Stimulated activated CD4-positive, alpha-beta T cell treated with anti-CD3 and anti-CD28 coated beads, Interleukin-2, amount 100 ng/mL, for 48 hours (primary cell): ENCODE measurements around the gene ELMO1.
A peak's percentile ranks its signal among the peaks of the same experiment; 100 is the strongest.

Experiments used
- DNase-seq, 2 donors: peaks; one replicate each; pipeline ENCODE4 v3.0.0-alpha.2; 2020

The ELMO1 gene

DNA sequence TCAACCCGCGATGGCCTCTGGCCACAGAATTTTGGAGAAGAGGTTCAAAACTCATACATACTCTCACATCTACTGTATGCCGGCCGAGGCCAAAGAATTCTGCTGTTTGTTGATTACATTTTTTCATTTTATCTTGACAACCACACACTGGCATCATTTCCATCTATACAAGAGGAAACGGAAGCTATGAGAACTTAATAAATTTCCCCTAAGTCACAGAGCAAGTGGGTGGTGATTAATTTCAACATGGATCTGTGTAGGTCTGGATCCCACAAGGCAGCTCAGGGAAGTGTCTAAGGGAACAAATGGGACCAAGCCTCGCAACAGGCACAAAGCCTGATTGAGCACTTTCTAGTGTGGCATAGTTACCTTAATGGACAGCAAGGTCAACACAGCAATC lies 18.0 kb downstream of the ELMO1 start:
- DNase-seq, result no peak

DNA sequence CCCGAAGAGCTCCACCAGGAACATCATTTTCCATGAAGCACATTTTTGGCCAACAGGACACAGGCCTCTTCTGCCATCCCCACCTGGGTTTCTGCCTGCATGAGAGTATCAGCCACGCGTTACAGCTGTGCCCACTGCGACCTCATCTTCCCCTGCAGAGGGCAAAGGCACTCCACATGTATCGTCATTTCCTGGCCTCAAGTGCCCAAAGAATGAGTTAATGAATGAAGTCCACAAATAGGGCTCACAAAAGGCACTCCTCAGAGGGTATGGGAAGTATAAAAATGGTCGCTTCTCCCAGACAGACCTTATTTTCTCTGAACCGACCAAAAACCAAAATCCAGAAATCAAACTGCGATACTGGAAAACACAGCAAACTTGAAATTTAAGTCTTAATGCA lies 18.5 kb downstream of the ELMO1 start:
- no peak for DNase-seq

DNA sequence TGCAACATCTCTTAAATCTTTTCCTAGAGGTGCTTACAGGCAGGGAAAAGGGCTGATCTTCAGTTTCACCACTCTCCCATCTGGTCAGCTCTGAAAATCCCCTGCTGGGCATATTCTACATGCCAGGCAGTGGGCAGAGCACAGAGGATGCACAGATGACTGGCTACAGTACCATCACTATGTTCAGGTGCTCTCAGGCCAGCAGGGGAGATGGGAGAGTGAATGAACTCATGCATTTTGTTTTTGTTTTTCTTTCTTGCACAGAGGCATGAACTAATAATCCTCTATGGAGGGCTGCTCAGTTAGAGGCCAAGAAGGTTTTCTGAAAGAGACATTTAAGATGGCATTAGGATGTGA lies 19.3 kb downstream of the ELMO1 start:
- no peak for DNase-seq

DNA sequence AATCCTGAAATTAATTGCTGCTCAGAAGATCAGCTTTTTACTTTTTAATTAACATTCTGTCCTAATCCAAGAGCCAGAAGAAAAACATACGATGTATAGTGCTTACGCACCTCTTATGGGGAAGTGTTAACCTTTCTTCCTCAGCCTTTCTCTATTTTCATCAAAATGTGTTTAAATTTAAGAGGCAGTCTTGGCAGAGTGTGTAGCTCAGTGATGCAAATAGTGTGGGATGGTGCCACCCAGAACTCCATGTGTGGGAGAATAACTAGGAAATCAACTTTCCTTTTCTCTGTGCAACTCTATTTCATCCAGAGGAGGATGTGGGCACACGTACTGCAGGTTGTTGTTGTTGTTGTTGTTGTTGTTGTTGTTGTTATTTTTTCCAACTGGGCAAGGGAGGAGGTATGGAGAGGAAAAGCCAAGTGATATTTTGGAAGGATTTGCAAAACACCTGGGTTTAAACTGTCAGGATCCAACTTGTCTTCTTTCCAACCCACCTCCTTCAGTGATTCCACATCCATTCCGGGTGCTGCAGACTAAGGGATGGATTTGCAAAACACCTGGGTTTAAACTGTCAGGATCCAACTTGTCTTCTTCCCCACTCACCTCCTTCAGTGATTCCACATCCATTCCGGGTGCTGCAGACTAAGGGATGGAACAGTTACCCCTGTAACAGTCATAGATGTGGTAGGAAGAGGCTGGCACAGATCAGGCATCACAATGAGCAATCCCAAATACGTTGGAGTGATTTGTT lies 19.8 kb downstream of the ELMO1 start:
- no peak for DNase-seq

DNA sequence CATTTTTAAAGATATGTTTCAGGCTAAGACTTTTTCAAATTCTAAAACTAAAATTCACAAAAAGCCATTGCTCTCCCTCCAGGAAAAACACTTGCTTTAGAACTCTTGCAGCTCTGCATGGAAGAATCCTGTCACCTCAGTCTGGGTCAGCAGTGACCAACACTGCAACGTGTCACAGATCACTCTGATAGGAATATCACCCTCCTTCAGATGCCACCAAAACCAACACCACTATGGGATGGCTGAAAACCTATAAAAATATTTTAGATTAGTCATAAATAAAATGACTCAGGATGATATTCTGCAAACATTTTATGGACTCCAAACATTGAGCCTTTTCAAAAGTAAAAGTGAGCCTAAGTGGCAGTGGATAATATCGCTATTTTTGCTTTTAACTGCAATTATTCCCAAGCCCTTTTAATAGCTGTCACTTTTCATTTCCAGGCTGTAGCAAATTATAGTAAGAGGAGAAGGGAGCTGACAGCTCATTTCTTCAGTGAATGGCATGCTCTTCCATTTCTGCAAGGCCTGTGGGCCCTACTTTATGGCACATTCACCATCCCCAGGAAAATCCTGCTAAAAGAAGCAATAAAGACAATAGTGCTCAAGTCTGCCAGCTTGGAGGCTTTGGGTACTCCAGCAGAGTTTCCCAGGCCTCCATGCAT lies 21.3 kb downstream of the ELMO1 start:
- no peak for DNase-seq

DNA sequence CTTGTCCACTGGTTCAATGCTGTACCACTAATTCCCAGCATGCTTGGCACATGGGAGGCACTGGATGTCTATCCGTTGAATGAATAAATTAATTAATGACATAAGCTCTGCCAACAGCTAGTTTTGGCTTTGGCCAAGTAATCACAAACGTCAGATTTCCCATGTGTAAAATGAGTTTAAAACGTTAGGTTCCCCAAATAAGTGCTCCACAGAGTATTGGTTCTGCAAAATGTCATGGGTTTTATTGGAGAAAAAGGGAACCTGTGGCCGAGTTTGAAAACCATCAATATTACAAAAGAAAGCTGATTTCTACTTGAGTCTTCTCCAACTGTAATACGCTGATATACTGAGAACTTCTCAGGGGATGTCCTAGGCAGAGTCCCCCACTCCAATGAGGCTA lies 23.2 kb downstream of the ELMO1 start:
- DNase-seq, result no peak

DNA sequence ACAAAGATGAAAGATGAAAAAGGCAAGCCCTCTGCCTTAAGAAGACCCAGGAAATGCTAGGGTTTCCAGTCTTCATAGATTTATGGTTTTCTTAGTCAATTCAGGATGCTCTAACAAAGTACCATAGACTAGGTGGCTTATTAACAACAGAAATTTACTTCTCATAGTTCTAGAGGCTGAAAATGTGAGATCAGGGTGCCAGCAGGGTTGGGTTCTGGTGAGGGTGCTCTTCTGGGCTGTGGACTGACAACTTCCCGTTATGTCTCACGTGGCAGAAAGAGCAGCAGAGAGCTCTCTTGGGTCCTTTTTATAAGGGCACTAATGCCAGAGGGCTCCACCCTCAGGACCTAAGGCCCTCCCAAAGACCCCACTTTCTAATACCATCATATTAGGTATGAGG lies 23.7 kb downstream of the ELMO1 start:
- no peak for DNase-seq

DNA sequence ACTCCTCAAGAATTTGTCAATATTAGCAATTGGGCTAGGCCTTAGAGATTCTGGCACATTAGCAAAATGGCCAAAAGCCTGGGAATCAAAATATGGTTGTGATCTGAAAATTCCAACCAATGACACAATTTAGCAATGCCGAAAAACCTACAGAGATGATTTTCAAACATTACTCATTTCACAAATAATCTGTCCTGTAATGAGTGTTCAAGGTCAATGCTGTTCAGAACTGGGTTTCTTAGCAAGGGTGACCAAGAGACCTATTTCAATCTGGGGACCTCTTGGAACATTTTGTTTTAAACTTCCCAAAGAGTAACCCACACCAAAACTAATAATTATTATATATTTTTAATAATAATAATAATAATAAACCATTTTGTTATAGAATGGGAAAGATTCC lies 24.1 kb downstream of the ELMO1 start:
- DNase-seq, result no peak

DNA sequence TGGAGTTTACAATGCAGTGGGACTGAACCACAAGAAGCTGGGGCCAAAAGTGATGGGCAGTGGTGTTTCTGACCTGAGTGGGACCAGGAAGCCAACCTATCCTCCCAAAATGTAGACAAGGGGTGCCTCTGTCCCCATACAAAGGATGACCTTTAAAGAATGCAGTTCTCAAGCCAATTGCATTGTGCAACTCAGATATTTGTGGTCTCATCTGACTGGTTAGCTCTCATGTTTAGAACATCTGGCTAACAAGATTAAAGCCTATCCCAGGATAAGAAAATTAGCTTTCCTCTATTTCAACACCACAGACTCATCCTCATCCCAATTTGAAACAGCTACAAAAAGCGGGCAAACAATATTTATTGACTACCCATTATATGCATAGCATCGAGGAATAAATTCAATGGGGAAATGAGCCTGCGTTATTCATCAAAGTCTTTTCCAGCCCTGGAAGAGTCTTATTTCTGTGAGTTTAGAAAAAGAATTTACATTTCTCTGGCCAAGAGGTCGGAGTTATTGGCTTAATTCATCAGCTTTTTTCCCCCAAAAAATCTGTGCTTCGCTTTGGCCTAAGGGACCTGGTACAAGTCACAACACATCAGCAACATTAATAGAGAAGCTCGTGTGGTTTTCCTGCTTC lies 26.7 kb downstream of the ELMO1 start:
- DNase-seq, result no peak

DNA sequence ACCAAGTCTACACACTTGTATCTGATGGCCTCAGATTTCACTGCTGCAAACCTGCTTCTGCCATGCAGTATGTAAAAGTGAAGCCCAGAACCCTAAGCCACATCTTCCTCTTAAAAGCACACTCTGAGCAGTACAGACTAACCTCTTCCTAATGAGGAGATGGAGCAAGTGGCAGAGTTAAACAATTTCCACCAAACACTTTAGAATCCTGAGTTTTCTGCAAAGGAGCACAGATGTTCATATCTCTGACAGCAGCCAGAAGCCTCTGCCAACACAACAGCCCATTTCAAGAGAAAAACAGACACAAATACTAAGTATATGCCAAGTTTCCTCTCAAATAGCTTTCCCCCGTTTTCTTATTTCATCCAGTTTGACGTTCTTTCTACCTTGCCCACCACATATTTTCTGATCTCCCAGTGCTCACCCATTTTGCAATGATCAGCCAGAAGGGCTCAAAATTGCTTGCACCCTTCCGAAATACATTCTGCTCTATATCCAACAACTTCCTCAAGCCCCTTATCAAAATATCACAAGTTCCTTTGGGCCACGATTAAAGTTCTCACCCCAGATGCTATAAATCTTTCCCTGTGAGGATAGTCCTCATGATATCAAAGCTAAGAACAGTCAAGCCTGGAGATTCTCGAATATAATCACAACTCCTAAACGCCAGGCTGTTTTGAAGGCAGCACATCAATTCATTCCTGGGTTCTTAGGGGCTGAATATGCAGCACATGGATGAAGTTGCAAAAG lies 27.5 kb downstream of the ELMO1 start:
- no peak for DNase-seq

DNA sequence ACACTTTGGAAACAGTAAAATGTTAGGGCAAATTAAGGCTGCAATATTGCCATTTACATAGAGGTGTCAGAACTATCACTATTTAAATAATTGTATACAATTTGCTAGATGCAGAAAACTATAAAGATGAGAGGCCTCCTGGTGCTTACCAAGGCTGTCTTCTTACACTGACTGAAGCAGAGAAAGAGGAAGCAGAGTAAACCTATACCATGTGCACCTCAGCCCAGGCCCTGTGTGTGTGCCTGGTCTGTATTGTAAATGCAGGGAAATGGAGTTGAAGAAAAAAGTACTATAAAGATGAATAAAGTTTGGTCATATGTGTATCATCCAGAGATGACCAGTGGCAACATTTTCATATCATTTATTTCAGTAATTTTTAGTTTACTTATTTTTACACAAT lies 29.2 kb downstream of the ELMO1 start:
- no peak for DNase-seq

DNA sequence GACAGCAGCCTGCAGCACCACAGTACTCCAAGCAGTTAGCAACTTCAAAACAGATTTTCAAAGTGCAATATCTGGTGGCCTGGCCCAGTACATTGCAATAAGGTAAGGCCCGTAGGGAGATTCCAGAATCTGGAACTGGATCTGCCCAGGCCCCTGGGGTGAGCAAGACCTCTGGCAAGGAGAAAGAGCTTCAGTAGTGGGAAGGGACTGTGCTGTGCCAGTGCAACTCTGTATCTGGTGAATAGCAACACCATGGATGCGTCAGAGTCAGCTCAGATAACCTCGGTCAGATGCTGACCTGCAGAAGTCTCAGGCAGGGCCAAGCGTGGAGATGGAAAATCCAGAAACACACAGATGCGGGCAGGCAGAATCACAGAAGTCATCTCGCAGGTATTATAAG lies 30.3 kb downstream of the ELMO1 start:
- DNase-seq, result no peak

DNA sequence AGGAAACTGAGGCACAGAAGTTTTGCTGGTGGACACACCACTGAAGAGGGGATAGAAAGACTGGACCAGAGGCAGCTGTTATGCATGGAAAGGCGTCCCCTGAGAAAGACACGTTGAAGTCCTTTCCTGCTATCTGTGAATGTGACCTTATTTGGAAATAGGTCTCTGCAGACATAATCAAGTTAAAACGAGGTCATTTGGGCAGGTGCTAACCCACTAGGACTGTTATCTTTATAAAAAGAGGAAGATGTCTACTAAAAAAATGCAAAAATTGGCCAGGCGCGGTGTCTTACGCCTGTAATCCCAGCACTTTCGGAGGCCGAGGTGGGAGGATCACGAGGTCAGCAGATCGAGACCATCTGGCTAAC lies 31.6 kb downstream of the ELMO1 start:
- DNase-seq, result no peak

DNA sequence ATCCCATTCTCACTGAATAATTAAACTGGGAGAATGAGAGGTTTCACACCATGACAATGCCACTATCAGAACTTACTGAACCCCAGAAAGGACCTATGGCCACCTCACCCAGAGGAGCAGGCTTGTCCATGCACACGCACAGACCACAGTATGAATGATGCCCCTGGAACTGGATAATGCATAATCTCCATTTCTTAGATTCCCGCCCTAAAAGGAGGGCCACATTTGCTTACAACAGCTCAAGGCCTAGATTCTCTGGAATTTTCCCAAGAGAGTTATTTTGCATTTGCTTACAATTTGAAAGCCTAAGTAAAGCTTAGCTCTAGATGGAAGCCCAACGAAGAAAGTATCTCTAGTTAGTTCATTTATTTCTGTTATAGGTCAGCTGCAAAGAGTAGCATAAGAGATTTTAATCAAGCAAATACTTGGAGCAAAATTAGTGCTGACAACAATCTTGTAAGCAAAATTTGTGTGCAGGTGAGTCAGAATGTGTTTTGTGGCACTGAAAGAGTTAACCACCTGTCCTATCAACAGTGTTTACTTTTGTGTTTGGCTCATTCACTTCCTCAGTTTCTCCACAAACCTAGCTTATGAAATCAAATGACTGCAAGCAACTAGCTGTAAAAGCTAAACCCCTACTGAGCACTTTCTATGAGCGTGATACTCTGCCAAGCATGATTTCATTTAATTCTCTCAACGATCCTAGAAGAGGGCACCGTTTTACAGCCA lies 32.1 kb downstream of the ELMO1 start:
- no peak for DNase-seq

DNA sequence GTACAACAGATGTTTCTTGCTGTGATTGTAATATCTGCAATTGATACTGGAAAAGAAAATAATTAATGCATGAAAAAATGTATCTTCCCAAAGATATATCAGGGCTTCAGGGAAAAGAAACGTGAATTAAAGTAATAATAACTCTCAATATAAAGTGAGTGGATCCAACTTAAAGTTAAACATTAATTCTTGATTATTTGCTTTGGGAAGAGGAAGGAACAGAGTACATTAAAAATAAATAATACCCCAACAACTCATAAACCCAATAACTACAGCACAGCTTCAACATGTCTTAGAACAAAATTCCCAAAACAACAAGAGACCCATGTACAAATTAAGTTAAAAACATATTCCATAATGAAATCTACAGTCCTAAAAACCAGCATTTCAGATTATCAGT lies 33.0 kb downstream of the ELMO1 start:
- no peak for DNase-seq

DNA sequence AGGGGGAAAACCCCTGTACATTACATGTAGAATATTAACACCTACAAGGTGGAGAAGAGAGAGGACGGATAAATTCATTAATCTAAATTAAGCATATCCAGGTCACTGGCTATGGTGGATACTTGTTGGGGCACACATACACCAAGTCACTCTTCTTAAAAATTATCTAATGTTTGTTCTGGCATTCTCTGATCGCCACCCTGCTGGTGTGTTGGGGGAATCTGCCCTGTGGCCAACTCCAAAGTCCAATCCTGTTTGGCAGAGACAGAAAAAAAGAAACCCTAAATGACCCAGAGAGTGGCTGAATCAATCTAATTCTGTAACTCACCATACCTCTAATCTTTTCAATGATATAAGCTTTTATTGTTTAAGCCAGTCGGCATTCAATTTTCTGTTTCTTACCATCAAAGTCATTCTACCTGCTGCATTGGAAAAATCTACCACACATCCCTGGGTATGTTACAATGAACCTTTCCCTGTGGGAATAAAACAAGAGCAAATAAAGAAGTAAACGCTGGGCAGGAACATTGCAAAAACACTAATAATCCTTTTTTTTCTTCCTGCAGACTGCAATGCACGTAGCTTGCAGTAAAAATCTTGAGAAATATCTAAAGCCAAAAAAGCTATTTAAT lies 34.2 kb downstream of the ELMO1 start:
- DNase-seq, result no peak

DNA sequence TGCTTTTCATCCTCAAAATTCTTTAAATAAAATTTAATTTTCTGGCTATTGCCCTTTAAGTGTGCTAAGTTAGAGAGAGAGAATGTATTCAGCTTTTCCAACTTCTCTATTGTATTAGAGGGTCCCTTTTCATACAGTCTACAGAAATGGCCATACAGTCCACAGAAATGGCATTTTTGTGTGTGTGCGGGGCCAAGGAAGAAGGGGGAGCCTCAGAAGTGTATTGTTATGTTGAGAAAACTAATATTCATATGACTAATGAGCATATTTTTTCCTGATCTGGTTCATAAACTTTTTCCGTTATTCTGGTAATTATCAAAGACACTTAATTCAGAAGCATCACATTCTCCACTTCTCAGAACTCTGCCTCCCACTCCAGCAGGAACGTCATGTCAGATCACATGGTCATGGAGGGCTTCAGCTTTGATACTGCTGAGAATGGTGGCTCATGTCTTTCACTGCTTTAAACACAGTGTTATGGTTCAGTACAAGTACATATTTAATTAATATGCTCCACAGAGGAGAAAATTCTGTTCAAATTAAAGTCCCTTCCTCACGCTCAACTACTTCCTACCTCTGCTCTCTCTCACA lies 37.1 kb downstream of the ELMO1 start:
- DNase-seq, result peak in 1 of 2 donors; percentile 26

DNA sequence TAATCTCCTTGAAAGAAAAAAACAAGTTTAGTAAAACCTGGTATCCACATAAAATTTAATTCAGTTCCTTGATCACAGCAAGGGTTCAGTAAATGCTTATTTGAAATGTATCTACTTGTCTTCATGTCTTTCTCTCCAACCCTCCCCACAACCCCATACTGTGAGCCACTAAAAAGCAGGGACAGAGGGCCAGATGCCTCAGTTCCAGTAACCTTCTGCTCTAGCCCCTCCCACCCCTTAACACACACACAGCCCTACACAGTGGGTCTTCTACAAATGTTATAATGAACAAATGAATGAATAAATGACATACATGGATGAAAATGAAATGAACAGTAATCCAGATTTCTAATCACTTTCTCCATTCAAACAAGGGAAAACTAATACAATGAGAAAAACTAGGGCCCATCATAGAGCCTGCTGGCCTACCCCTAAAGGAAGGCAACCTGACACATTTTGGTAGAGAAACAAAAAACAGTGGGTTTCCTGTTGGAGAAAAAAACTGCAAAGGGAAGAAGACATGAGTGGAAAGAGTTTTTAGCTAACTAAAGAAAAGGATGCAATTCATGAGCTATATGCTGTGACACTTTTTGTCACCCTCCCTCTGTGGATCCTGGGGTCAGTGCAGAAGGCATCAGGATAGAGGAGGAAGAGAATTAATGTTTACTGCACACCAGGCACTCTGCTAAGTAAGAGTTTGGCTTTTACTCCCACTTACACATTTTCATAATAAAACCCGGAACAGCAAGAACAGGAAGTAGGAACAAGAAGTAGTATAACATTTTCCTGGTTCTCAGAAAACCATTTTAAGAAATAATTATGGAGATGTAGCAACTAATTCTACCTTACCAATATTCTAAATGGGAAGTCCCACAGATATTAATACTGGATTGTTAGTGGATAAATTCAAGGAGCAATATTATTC lies 38.1 kb downstream of the ELMO1 start:
- DNase-seq, result no peak

DNA sequence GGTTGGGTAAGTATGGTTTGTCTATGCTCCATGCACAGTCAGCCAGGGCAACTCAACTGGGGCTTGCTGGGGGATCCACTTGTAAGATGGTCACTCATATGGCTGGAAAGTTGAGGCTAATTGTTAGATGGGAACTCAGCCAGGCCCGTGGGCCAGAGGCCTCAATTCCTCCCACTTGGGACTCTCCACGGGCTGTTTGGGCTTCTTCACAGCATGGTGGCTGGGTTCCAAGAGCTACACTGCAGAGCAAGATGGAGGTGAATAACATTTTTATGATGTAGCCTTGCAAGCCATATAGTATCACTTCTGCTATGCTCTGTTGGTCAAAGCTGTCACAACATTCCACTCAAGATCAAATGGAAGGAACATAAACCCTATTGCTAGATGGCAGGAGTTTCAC lies 39.2 kb downstream of the ELMO1 start:
- no peak for DNase-seq

DNA sequence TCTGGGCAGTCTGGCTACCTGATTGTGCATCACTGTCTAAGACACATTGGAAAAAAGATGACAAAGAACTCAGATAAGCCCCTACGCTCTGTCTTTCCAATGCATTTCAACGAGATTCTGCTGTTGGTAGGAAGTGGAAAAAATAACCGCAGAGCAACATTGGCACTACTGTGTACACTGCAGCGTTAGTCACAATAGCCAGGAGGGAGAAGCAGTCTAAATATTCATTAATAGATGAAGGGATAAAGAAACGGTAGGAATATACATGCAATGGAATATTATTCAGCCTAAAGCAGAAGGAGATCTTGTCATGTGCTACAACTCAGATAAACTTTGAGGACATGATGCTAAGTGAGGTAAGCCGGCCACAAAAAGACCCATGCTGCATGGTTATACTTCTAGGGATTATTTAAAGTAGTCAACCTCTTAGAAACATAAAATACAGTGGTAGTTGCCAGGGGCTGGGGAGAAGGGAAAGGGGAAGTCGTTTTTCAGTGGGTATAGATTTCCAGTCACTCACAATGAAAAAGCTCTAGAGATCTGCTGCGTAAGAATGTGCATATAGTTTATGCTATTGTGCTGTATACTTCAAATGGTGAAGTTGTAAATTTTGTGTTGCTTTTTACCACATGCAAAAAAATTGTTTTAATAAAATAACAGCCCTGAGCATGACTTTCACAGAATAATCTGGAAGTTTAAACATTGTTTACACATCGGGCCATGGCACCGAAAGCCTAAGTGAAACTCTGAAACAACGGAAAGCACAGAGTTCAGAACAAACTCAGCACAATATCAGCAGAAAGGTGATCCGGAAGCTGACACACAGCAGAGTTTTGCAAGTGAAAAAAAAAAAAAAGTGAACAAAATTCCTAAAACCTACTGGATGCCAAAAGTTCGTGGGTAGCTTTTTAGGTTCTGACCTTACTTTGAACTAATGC lies 40.1 kb downstream of the ELMO1 start:
- no peak for DNase-seq
